ENCODE data around the gene ASTL.

- TF ChIP-seq CTCF (IDR thresholded peaks at IDR 0.05; ENCODE audit: insufficient read depth, low read depth, low read length): no peak
- TF ChIP-seq EZH2 (IDR thresholded peaks at IDR 0.05; ENCODE audit: insufficient read depth, low read length): no peak
Measured at GRCh38 chr2:96109931-96110511, 28.3 kb downstream of the ASTL start.

Measured in astrocyte (in vitro differentiated cells and primary cell).